Smooth muscle cell (in vitro differentiated cells): Measurements from ENCODE around the gene FGF10. TPM values are rescaled to one million over a fixed set of nuclear protein-coding genes. Genes with fewer than 3 reads are reported as not detected.

Source experiments
- DNase-seq: peaks from one replicate; lab custom pipeline; 2025; ENCODE audit not compliant: unreplicated experiment; lab: John Stamatoyannopoulos, UW
- H2AFZ ChIP-seq: fragments of 200-600 bp; sonication (generic); 2 replicates; pipeline ENCODE4 v1.6.0; 2016; ENCODE audit warnings: antibody characterized with exemption, low read depth, mild to moderate bottlenecking
- H3F3A ChIP-seq: fragments of 200-600 bp; sonication (generic); 2 replicates; pipeline ENCODE4 v1.6.0; 2017; ENCODE audit warnings: antibody characterized with exemption, low read depth
- H3K27ac ChIP-seq: fragments of 200-600 bp; sonication (generic); 2 replicates; pipeline ENCODE4 v1.5.1; 2016; ENCODE audit warnings: low read depth, mild to moderate bottlenecking
- H3K27me3 ChIP-seq: fragments of 200-600 bp; sonication (generic); 2 replicates; pipeline ENCODE4 v1.6.1; 2016; ENCODE audit warnings: low read depth, mild to moderate bottlenecking
- H3K36me3 ChIP-seq: fragments of 200-600 bp; sonication (generic); 2 replicates; pipeline ENCODE4 v1.5.1; 2016; ENCODE audit warnings: low read depth
- H3K4me1 ChIP-seq: fragments of 200-600 bp; sonication (generic); 2 replicates; pipeline ENCODE4 v1.5.1; 2016; ENCODE audit warnings: low read depth
- H3K4me2 ChIP-seq: fragments of 200-600 bp; sonication (generic); 2 replicates; pipeline ENCODE4 v1.6.0; 2016; ENCODE audit warnings: mild to moderate bottlenecking
- H3K4me3 ChIP-seq: fragments of 200-600 bp; sonication (generic); 2 replicates; pipeline ENCODE4 v1.5.1; 2016; ENCODE audit warnings: mild to moderate bottlenecking
- H3K79me2 ChIP-seq: fragments of 200-600 bp; sonication (generic); 2 replicates; pipeline ENCODE4 v1.6.0; 2016; ENCODE audit warnings: low read depth, mild to moderate bottlenecking
- H3K9ac ChIP-seq: fragments of 200-600 bp; sonication (generic); 2 replicates; pipeline ENCODE4 v1.6.0; 2016; ENCODE audit warnings: low read depth
- H3K9me3 ChIP-seq: fragments of 200-600 bp; sonication (generic); replicated peaks from 2 replicates; pipeline ENCODE4 v1.5.1; 2016; ENCODE audit warnings: low read depth
- H4K20me1 ChIP-seq: fragments of 200-600 bp; sonication (generic); 2 replicates; pipeline ENCODE4 v1.6.0; 2016; ENCODE audit warnings: low read depth
- CTCF ChIP-seq: fragments of 200-600 bp; sonication (generic); IDR thresholded peaks from 2 replicates; pipeline ENCODE4 v1.5.1; 2017; ENCODE audit warnings: borderline replicate concordance, mild to moderate bottlenecking, antibody characterized with exemption; ENCODE audit not compliant: insufficient read depth, poor library complexity, severe bottlenecking
- WGBS: methylation state at CpG from one replicate; pipeline ENCODE4 v1.1.7; 2016; ENCODE audit warnings: low lambda C conversion rate; 5-methylcytosine and 5-hydroxymethylcytosine counted together
- polyA plus RNA-seq: library from polyadenylated mRNA; unstranded; fragments of >200 nt; fragmentation: Nextera tagmentation; extraction: Ambion mirVana; gene quantifications from 2 replicates; pipeline ENCODE4 v1.2.1, GENCODE V29; 2016
- total RNA-seq: library from RNA; depleted of rRNA; stranded (reverse); fragments of >200 nt; gene quantifications from 2 replicates; pipeline ENCODE4 v1.2.3, GENCODE V29; 2014

The FGF10 gene
- total and polyA plus RNA-seq, 2 experiments from 2014 or later = 0.09 TPM; not detected in 1

GRCh38 chr5:44278469-44278868 lies 110.8 kb downstream of the FGF10 start:
- H4K20me1 ChIP-seq = no peaks in the 10 kb centered on the region
- no peak overlapping the region for H3K9ac ChIP-seq
- no peak overlapping the region for H3K27ac ChIP-seq
- no peak overlapping the region for H3K4me2 ChIP-seq
- H3K36me3 ChIP-seq = no peaks in the 10 kb centered on the region
- WGBS = 87% methylated on average over 3 of the region's 3 CpGs
- no peak for DNase-seq
- no peak overlapping the region for H2AFZ ChIP-seq
- H3K4me1 ChIP-seq = no peaks in the 10 kb centered on the region
- no peak for TF ChIP-seq CTCF
- H3F3A ChIP-seq = no peaks in the 10 kb centered on the region
- H3K9me3 ChIP-seq = no peaks in the 10 kb centered on the region
- H3K4me3 ChIP-seq = no peak overlapping the region
- no peaks in the 10 kb centered on the region for H3K27me3 ChIP-seq
- H3K79me2 ChIP-seq = no peaks in the 10 kb centered on the region

- H3F3A ChIP-seq = no peaks in the 10 kb centered on the region
- no peaks in the 10 kb centered on the region for H3K4me1 ChIP-seq
- TF ChIP-seq CTCF = no peak
- H3K4me3 ChIP-seq = no peak overlapping the region
- no peaks in the 10 kb centered on the region for H3K9me3 ChIP-seq
- no peak overlapping the region for H2AFZ ChIP-seq
- no peaks in the 10 kb centered on the region for H4K20me1 ChIP-seq
- WGBS = 60% methylated on average over 1 of the region's 1 CpG
- H3K27ac ChIP-seq = no peak overlapping the region
- no peaks in the 10 kb centered on the region for H3K36me3 ChIP-seq
- no peaks in the 10 kb centered on the region for H3K27me3 ChIP-seq
- no peak overlapping the region for H3K4me2 ChIP-seq
- DNase-seq = no peak
- no peaks in the 10 kb centered on the region for H3K79me2 ChIP-seq
- H3K9ac ChIP-seq = no peak overlapping the region
Measured at GRCh38 chr5:44275908-44276307, 113.3 kb downstream of the FGF10 start.

GRCh38 chr5:44275329-44275728 lies 113.9 kb downstream of the FGF10 start:
- no peak for TF ChIP-seq CTCF
- Histone ChIP-seq H3K9ac (no peak overlapping the region), H3K27ac (no peak overlapping the region), H3K4me1 (no peaks in the 10 kb centered on the region), H2AFZ (no peak overlapping the region), H3K4me2 (no peak overlapping the region), H3F3A (no peaks in the 10 kb centered on the region), H3K9me3 (no peaks in the 10 kb centered on the region), H3K36me3 (no peaks in the 10 kb centered on the region), H3K4me3 (no peak overlapping the region), H3K79me2 (no peaks in the 10 kb centered on the region), H3K27me3 (no peaks in the 10 kb centered on the region), H4K20me1 (no peaks in the 10 kb centered on the region)
- no peak for DNase-seq
- WGBS = 93% methylated on average over 1 of the region's 1 CpG

GRCh38 chr5:44267909-44268308 lies 121.3 kb downstream of the FGF10 start:
- H3K4me3 ChIP-seq = no peak overlapping the region
- no peak overlapping the region for H3K9ac ChIP-seq
- no peak for TF ChIP-seq CTCF
- H3K27me3 ChIP-seq = no peaks in the 10 kb centered on the region
- no peak overlapping the region for H2AFZ ChIP-seq
- H3K36me3 ChIP-seq = no peaks in the 10 kb centered on the region
- H3K79me2 ChIP-seq = no peaks in the 10 kb centered on the region
- H4K20me1 ChIP-seq = no peaks in the 10 kb centered on the region
- no peaks in the 10 kb centered on the region for H3K9me3 ChIP-seq
- no peak overlapping the region for H3K27ac ChIP-seq
- H3K4me2 ChIP-seq = no peak overlapping the region
- no peak for DNase-seq
- H3K4me1 ChIP-seq = no peaks in the 10 kb centered on the region
- H3F3A ChIP-seq = no peaks in the 10 kb centered on the region
